OCI-LY1 (cell line): ENCODE measurements around the gene PLTP.

Experiments used
- EZH2 ChIP-seq: fragments of 200-600 bp; sonication (generic), shearing (Covaris generic); IDR thresholded peaks from 2 replicates; pipeline ENCODE4 v1.8.0; 2017; ENCODE audit warnings: borderline replicate concordance, mixed run types, mild to moderate bottlenecking, antibody characterized with exemption, low read length, moderate library complexity, mixed read lengths
- TF ChIP-seq, protein P1 (sequence below): fragments of 200-600 bp; sonication (generic), shearing (Covaris generic); IDR thresholded peaks from 2 replicates; pipeline ENCODE4 v1.5.1; 2017; ENCODE audit warnings: mild to moderate bottlenecking, antibody characterized with exemption, low read length, moderate library complexity, mixed read lengths

DNA sequence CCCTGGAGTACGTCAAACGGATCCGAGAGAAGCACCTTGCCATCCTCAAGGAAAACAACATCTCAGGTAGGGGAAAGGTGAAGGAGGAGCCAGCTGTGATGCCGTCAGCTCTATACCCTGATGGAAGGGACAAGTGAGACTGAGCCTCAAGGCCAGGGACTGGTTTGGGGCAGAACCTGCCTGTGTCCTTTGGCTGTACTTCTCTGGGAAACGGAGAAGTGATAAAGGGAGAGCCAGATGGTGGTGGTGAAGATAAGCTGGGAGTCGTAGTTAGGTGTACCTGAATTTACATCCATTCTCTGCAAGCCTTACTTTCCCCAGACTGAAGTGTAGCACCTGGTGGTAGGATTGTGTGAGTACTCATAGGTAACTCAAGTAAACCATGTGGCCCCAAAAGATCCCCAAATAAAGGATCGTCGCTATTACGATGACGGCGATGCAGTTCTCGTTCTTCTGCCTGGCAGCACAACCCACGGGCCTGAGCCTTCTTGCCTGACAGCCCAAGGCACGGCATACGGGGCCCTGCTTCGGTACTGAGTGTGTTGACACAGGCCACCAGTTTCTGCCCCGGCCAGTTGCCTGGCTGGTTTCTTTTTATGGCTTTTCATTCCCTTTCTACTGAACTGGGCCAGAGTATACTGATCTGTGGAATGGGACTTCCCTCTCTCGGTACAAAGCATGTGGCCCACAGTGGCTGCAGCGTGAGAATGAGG is 33.2 kb upstream of the PLTP start:
- TF ChIP-seq EZH2 = no peak
- TF ChIP-seq, protein P1, sequence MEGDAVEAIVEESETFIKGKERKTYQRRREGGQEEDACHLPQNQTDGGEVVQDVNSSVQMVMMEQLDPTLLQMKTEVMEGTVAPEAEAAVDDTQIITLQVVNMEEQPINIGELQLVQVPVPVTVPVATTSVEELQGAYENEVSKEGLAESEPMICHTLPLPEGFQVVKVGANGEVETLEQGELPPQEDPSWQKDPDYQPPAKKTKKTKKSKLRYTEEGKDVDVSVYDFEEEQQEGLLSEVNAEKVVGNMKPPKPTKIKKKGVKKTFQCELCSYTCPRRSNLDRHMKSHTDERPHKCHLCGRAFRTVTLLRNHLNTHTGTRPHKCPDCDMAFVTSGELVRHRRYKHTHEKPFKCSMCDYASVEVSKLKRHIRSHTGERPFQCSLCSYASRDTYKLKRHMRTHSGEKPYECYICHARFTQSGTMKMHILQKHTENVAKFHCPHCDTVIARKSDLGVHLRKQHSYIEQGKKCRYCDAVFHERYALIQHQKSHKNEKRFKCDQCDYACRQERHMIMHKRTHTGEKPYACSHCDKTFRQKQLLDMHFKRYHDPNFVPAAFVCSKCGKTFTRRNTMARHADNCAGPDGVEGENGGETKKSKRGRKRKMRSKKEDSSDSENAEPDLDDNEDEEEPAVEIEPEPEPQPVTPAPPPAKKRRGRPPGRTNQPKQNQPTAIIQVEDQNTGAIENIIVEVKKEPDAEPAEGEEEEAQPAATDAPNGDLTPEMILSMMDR = no peak
